CD4-positive, CD25-positive, alpha-beta regulatory T cell (primary cell): ENCODE measurements around the gene ZP2. TPM values are rescaled to one million over a fixed set of nuclear protein-coding genes. Genes with fewer than 3 reads are reported as not detected.
A peak's percentile ranks its signal among the peaks of the same experiment; 100 is the strongest.
"Not testable (repeated sequence)": the region's sequence is repeated elsewhere in the genome, so short reads cannot be mapped to it uniquely, and the experiment has no call there.

ENCODE experiments used
- ATAC-seq, 2 donors: fragments of 150-1000 bp; cut with Tn5 transposase; one replicate each; pipeline ENCODE4 v1.10.0; 2021; ENCODE audit warnings: low read depth in 2 of 2, moderate number of reproducible peaks in 2 of 2, moderate library complexity in 1 of 2
- DNase-seq, 3 donors: peaks; one replicate each; pipeline versions ENCODE4 v3.0.0 to v3.0.0-alpha.2; 2012 to 2022; ENCODE audit warnings: mixed read lengths in 1 of 3
- H3K27ac ChIP-seq: one replicate; pipeline ENCODE4 v1.7.0; 2013; ENCODE audit warnings: mild to moderate bottlenecking, low read length; ENCODE audit not compliant: insufficient read depth, poor library complexity, severe bottlenecking
- H3K27me3 ChIP-seq: one replicate; pipeline ENCODE4 v1.7.0; 2013; ENCODE audit warnings: low read length; ENCODE audit not compliant: control insufficient read depth, insufficient read depth
- H3K36me3 ChIP-seq: one replicate; pipeline ENCODE4 v1.7.0; 2013; ENCODE audit warnings: mild to moderate bottlenecking, low read length, moderate library complexity; ENCODE audit not compliant: control insufficient read depth, insufficient read depth
- H3K4me1 ChIP-seq: 2 replicates; pipeline ENCODE4 v1.7.0; 2013; ENCODE audit warnings: mild to moderate bottlenecking, low read length; ENCODE audit not compliant: insufficient read depth, control insufficient read depth, poor library complexity, severe bottlenecking
- H3K4me3 ChIP-seq: one replicate; pipeline ENCODE4 v1.7.0; 2013; ENCODE audit warnings: low read depth, mild to moderate bottlenecking, low read length, moderate library complexity
- H3K9me3 ChIP-seq, 2 experiments: 1 replicate in 1 of 2; 2 replicates in 1 of 2; pipeline ENCODE4 v1.7.0; 2013; ENCODE audit warnings: low read length in 2 of 2, mild to moderate bottlenecking in 1 of 2, moderate library complexity in 1 of 2; ENCODE audit not compliant: control insufficient read depth in 2 of 2
- H3K27ac Mint-ChIP-seq, 3 donors: one replicate each; pipeline ENCODE4 v1.8.0; 2020 to 2022; ENCODE audit warnings: mild to moderate bottlenecking in 3 of 3, mixed read lengths in 3 of 3, moderate library complexity in 2 of 3
- H3K27me3 Mint-ChIP-seq: one replicate; pipeline ENCODE4 v1.8.0; 2022; ENCODE audit warnings: mild to moderate bottlenecking, mixed read lengths
- H3K36me3 Mint-ChIP-seq: one replicate; pipeline ENCODE4 v1.8.0; 2020; ENCODE audit warnings: mixed read lengths
- H3K4me1 Mint-ChIP-seq, 4 donors: one replicate each; pipeline ENCODE4 v1.8.0; 2020 to 2022; ENCODE audit warnings: mixed read lengths in 4 of 4, mild to moderate bottlenecking in 1 of 4
- H3K4me3 Mint-ChIP-seq, 4 donors: one replicate each; pipeline ENCODE4 v1.8.0; 2020 to 2022; ENCODE audit warnings: mild to moderate bottlenecking in 4 of 4, mixed read lengths in 4 of 4, moderate library complexity in 3 of 4
- H3K9me3 Mint-ChIP-seq, 7 donors: one replicate each; pipeline ENCODE4 v1.8.0; 2020 to 2022; ENCODE audit warnings: mixed read lengths in 7 of 7, mild to moderate bottlenecking in 3 of 7, moderate library complexity in 2 of 7
- polyA plus RNA-seq, 4 donors: library from polyadenylated mRNA; unstranded; fragments of 300-500 nt; fragmentation: Illumina TruSeq; gene quantifications; one replicate each; pipeline ENCODE4 v1.2.3, GENCODE V29; 2021
- total RNA-seq: library from RNA; stranded (reverse); gene quantifications from one replicate; pipeline ENCODE4 v1.2.3, GENCODE V29; 2022

Gene ZP2
- total and polyA plus RNA-seq, 5 donors from 2014 or later, result not detected

DNA sequence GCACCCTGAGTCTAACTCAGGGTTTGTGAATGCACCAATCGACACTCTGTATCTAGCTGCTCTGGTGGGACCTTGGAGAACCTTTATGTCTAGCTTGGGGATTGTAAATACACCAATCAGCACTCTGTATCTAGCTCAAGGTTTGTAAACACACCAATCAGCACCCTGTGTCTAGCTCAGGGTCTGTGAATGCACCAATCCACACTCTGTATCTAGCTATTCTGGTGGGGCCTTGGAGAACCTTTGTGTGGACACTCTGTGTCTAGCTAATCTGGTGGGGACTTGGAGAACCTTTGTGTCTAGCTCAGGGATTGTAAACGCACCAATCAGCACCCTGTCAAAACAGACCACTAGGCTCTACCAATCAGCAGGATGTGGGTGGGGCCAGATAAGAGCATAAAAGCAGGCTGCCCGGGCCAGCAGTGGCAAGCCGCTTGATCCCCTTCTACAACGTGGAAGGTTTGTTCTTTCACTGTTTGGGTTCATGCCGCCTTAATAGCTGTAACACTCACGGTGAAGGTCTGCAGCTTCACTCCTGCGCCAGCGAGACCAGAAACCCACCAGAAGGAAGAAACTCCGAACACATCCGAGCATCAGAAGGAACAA lies 58.1 kb downstream of the ZP2 start:
- not testable (repeated sequence) for H3K27ac Mint-ChIP-seq, H3K27ac ChIP-seq, H3K36me3 ChIP-seq, H3K9me3 Mint-ChIP-seq, H3K4me3 ChIP-seq, H3K27me3 ChIP-seq, H3K9me3 ChIP-seq, H3K36me3 Mint-ChIP-seq, H3K4me1 ChIP-seq, DNase-seq, H3K4me1 Mint-ChIP-seq, ATAC-seq
- H3K27me3 Mint-ChIP-seq, result peaks cover 11% of the 10 kb centered on the region
- H3K4me3 Mint-ChIP-seq, result peak overlapping the region in 1 of 4 donors; percentile 6

DNA sequence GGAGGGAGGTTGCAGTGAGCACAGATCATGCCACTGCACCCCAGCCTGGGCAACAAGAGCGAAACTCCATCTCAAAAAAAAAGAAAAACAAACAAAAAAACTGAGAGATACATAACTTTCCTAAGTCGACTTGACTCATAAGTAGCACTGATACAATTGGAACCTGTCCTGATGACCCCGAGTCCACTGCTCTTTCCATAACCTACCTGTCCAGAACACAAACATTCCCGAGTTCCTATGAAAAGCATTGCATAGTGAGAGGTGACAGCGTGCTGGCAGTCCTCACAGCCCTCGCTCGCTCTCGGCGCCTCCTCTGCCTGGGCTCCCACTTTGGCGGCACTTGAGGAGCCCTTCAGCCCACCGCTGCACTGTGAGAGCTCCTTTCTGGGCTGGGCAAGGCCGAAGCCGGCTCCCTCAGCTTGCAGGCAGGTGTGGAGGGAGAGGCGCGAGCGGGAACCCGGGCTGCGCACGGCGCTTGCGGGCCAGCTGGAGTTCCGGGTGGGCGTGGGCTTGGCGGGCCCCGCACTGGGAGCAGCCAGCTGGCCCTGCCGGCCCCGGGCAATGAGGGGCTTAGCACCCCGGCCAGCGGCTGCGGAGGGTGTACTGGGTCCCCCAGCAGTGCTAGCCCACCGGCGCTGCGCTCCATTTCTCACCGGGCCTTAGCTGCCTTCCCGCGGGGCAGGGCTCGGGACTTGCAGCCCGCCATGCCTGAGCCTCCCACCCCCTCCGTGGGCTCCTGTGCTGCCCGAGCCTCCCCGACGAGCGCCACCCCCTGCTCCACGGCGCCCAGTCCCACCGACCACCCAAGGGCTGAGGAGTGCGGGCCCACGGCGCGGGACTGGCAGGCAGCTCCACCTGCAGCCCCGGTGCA lies 59.0 kb downstream of the ZP2 start:
- not testable (repeated sequence) for H3K36me3 Mint-ChIP-seq, H3K4me1 Mint-ChIP-seq, H3K4me3 Mint-ChIP-seq, H3K27me3 ChIP-seq, H3K36me3 ChIP-seq, H3K4me1 ChIP-seq, ATAC-seq, H3K9me3 Mint-ChIP-seq, DNase-seq, H3K27ac ChIP-seq, H3K4me3 ChIP-seq, H3K27ac Mint-ChIP-seq, H3K9me3 ChIP-seq
- H3K27me3 Mint-ChIP-seq, result peaks cover 17% of the 10 kb centered on the region

DNA sequence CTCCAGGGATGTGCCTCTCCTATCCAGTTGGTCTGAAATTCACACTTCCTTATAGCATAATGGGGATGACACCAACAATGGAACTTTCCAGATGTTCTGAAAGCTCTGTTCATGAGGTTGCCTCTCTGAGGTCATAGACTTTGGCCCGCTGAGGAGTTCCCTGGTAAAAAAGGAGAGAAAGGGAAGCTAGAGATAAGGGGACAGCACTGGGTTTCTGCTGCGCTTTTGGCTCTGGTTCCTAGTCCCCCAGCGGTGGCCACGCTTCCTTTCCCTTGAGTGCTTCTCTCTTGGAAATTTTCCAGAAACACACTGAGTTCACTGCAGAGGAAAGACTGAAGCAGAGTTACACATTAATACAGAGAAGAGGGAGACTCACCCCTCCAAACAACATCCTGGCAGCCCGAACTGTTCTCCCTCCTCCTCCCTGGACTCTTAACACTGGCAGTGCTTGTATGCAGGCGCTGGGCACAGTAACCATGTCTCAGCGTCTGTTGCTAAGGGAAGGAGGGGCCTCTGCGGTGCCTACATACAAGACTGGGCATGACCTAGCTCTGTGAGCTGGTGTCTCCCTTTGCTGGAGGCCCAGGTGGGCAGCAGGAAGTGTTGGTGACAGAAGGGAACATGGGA lies 60.9 kb downstream of the ZP2 start, which contains the start of gene DNAH3:
Gene DNAH3, minus strand, starts transcription at position 472 of the 627 bp plus-strand sequence. CDS start 527 bp downstream, outside the sequence.
- H3K4me3 Mint-ChIP-seq, result no peak within 1 kb of the TSS
- Histone ChIP-seq H3K27ac (no peak within 1 kb of the TSS), H3K27me3 (peaks cover 5% of the 10 kb centered on the region), H3K4me3 (no peak within 1 kb of the TSS), H3K4me1 (no peaks in the 10 kb centered on the region), H3K36me3 (no peaks in the 10 kb centered on the region), H3K9me3 (no peaks in the 10 kb centered on the region)
- no peak for DNase-seq
- peaks cover 0 to 2% (median 0%) of the 10 kb centered on the region in 4 donors for H3K4me1 Mint-ChIP-seq
- peaks cover 0 to 2% (median 0%) of the 10 kb centered on the region in 7 donors for H3K9me3 Mint-ChIP-seq
- H3K36me3 Mint-ChIP-seq, result no peaks in the 10 kb centered on the region
- no peak within 1 kb of the TSS for H3K27ac Mint-ChIP-seq
- ATAC-seq, result no peak
- peaks cover 30% of the 10 kb centered on the region for H3K27me3 Mint-ChIP-seq

Other genes with a start within 250 kb of the ZP2 start
- not detected for gene DNAH3, start 60.7 kb downstream of the ZP2 start, total RNA-seq
- under 1 TPM in 1 of 4 donors, not detected in 3; 0.05 TPM for gene DNAH3, start 60.7 kb downstream of the ZP2 start, polyA plus RNA-seq
- gene LDAF1, start 52.9 kb downstream of the ZP2 start, total RNA-seq, result 15.9 TPM
- gene LDAF1, start 52.9 kb downstream of the ZP2 start, polyA plus RNA-seq, result 10 to 100 TPM; 24.5 to 30.5 (median 29.4) TPM
- gene ANKS4B, start 22.1 kb upstream of the ZP2 start, total RNA-seq, result not detected
- gene ANKS4B, start 22.1 kb upstream of the ZP2 start, polyA plus RNA-seq, result not detected
- not detected for gene CRYM, start 66.7 kb upstream of the ZP2 start, total RNA-seq
- not detected for gene CRYM, start 66.7 kb upstream of the ZP2 start, polyA plus RNA-seq